C1 segment of cervical spinal cord (tissue), 14 donors: Measurements from ENCODE around the gene HNRNPA0.

ENCODE experiments used
- DNase-seq, 14 donors: peaks; one replicate each; lab custom pipeline; 2025; lab: John Stamatoyannopoulos, UW

HNRNPA0 gene

DNA sequence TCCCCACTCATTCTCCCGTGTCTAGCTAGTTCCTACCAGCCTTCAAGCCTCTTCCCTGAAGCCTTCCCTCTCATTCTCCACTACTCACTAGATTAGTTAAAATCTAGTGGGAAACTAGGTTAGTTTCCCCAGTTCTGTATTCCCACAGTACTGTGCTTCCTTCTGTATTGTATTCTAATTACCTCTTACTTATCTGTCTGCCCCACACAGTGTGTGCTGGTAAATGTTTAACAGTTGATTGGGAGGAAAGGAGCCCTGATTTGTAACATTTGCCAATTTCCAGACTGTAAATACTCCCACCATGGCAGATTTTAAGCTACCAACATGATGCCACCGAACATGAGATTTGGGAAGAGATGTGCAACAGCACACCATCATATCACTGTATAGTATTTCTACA is 26.5 kb downstream of the HNRNPA0 start:
- DNase-seq = no peak

DNA sequence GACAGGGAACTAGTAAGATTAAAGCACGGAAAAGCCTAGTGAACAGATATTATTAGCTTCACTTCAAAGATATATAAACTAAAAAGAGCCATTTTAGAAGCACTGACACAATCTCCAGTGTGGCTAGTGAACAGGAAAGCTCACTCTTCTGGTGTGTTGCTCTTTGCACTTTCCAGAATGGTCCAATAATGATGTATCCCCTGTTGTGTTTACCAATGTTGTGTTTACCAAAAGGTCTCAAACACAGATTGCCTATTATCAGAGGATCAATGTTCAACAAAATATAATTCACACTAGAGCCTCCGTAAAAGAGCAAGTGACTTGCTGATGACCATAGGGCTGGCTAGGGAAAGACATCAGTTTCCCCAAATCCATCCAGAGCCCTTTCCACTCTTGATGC is 29.9 kb downstream of the HNRNPA0 start:
- DNase-seq = no peak

DNA sequence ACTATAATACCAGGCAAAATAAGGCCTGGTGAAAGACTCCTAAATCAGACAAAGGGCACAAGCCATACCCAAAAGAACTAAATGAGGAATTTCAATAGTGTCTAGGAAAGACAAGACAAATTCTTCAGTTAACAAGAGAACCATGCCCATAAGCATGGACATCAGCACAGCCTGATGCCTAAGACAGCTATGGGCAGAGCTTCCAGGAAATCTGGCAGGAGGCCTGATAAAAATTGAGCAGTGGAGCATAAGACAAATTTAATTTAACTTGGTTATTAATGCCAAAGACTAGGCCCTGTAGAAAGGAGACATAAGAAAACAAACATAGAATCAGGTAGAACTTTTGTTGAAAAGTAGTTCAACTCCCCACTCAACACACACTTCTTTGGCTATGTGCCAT is 35.6 kb downstream of the HNRNPA0 start:
- peak in 1 of 14 donors; percentile 88 for DNase-seq

DNA sequence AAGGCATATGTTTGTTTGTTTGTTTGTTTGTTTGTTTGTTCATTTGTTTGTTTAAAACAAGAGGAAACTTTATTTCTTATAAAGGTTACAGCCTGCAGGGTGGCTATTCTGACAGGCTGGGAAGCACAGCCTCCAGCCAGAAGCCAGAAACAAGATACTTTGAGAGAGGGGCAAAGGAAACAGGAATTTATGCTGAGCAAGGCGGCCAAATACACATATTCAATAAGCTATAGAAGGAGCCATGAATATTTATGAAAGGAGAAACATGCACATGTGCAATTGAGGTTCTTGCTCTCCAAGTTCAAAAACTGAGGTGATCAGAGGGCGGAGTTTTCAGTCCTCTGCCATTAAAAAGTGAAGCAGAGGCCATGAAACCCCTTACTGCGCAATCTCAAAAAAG is 37.8 kb downstream of the HNRNPA0 start:
- no peak for DNase-seq

DNA sequence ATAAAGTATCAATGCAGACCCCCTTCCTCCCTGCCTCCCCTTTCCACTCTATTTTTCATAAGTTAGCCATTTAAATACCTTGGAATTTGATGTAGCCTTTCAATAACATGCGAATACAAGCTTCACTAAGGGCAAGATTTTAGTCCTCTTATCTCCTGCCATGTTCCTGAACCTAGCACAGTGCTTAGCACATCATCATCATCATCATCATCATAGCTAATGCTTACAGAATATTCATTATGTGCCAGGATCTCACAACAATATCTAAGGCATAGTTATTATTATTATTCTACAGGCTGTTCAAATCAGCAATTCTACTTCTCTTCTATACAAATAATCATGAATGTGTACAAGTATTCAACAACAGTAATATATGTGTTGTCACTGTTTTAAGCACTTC is 38.7 kb downstream of the HNRNPA0 start:
- DNase-seq = no peak

DNA sequence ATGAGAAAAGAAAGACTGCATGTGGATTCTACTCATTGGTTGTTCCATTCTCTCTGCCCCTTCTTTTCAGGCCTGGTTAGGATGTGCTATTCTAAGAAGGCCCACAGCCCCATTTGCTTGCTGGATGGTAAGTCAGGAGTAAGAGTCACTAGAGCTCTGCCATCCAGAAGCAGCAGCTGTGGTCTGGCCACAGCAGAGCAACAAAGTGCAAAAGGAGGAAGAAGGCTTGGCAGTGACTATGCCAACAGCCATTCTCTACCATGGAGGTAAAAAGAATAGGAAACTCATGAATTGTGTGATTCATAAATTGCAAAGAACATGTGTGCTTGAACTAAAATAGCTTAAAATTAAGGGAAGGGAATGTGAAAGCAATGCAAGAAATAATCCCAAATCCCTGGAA is 39.2 kb downstream of the HNRNPA0 start:
- no peak for DNase-seq

DNA sequence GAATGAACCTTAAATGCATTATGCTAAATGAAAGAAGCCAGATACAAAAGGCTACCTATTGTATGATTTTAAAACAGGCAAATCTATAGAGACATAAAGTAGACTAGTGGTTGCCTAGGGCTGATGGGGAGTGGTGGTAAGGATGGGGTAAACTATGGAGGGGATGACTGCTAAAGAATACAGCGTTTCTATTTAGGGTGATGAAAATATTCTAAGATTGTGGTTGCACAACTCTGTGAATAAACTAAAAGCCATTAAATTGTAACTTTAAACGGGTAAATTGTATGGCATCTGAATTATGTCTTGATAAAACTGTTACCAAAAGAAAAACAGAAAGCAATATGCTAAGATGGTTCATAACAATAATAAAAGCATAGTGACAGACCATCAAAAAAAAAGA is 39.7 kb downstream of the HNRNPA0 start:
- DNase-seq = no peak

DNA sequence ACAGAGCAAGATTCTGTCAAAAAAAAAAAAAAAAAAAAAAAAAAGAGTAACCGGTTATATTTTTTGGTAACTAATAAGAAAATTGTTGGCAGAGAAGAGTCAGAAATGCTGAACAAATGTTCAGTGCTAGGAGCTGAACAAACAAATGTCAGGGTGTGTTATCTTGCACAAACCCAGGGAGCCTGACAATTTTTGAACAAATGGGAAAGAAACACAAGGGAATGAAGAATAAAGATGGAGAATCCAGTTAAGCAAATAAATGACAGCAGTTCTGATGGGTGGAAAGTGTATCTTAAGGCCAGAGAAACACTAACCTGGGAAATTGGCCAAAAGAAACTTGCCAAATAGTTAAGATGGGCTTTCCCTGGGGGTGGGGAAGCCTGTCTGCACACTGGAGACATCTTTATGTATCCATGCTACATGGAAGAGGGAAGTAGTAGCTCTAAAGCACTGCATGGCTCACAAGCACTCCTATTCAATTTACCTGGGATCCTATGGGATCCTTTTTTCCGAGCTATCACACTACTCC is 42.0 kb downstream of the HNRNPA0 start:
- no peak for DNase-seq

DNA sequence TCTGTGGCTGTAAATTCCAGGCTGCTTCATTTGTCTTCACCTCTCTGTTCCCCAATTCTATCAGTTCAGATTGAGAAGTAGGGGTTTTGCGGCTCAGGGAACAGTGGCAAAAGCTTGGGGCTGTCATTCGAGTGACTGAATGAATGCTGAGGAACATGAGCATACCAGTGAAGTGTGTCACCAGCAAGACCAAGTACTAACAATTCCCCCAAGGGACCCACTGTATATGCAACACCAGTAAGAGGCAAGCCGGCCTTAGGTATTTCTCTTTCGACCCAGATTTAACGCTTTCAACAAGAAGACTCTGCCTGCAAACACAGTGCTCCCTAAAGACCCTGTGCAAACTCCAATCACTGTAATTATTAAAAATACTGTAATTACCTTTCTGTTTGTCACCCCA is 44.1 kb downstream of the HNRNPA0 start:
- DNase-seq = no peak

DNA sequence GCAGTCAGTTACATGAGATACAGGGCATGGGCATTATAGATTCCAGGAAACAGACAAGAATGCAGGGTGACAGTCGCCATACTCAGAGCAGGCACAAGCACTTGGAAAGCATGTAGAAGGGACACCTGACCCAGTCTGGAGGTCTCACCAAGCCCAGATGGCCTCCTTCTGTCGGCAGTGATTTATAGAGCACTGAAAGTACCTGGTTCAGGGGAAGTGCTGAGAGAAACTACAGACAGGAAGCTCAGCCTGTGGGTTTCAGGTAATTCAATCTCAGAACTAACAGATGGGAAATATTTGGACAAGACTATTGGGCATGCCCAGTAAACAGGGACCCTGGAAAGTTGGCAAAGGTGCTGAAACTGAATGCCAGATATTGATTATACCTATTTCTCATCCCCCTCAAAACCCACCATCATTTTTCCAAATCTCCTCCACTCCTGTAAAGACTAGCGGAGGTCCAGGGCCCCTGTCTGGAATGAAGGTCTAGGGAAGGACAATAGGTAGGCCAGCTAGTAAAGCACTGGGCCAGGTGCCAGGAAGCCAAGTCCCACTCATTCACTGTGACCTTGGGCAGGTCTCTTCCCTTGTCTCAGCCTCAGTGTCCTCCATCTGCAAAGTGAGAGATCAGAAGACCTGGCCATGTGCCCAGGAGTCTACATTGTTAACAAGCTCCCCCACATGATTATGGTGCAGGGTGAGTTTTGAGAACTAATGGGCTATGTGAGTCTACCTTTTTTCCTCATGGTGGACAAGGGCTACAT is 45.2 kb downstream of the HNRNPA0 start:
- peak in 1 of 14 donors; percentile 87 for DNase-seq

DNA sequence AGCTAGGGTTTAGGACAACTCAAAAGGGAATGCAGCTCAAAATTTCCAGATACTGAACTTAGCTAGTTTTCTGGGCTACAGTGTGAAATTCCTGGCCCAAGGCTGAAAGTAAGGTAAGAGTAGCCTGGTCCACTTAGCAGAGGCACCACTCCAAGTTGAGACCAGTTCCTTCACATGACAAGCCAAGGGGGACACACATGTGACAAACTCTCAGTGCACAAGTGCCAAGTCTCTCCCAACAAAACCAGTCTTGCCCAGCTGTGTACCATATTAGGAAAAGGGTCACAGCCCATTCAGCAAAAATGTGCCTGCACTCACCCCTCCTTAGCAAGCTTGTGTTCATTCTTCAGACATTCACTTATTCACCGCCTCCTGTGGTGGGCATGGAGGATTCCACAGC is 46.1 kb downstream of the HNRNPA0 start:
- no peak for DNase-seq

DNA sequence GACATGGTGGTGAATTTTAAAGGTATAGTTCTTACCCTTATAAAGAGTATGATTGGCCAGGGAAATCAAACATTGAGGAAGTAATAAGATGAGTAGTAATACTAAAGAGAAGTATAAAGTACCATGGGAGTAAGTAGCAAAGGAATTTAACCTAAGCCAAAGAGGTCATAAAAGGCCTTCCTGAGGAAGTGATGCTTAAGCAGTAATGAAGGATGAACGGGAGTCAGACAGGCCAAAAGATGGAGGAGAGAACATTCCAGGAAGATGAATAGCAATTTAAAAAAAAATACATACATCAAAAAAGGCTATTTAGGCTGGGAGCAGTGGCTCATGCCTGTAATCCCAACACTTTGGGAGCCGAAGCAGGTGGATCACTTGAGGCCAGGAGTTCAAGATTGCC is 47.3 kb downstream of the HNRNPA0 start:
- DNase-seq = no peak

DNA sequence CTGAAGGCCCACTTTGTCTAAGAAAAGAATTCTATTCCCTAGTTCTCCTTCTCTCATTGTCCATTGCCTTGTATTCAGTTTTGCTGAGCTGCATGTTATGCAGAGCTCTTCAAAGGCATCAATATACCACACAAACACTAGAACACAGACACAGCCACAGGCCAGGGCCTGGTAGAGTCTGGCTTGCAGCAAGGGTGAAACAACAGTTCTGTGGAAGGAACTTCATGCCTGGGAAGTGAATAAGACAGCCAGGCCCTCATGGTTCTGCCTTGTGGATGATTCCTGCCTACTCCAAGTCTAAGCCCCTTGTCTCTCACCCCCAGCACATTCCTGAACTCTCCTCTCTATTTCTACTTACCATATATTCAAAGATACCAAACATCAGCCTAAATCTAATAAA is 49.1 kb downstream of the HNRNPA0 start:
- no peak for DNase-seq

DNA sequence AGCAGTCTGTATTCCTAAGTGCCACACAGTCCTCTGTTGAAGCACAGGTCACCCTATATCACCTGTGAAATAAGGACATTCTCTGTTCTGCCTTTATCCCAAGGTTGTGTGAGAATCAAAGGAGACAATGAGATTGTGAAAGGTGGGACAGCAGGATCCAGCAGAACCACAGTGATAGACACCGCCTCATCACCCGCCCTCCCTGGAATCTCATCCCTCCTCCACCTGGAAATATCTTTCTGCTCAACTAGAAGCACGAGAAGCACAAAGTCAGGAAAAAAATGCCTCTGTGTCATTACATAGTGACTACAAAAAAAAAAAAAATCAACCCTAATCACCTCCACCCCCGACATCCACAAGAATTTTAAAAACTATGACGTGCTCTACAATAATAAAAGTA is 50.6 kb downstream of the HNRNPA0 start:
- DNase-seq = no peak

DNA sequence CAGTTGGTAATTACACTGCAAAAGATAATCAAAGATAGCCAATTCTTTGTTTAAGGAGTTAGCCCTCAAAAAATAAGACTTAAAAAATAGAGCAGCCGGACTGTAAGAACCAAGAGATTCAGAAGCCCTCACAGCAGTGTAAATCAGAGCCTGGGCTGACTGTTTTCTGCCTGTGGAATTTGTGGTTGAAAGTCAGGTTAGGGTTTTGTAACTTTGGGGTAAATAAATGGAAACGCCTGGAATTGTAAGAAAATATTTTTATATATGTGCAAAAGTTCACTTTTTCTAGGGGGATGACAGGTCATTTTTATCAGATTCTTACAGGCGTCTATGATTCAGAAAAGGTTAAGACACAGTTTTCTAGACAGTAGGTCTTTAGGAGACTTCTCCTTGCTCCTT is 53.9 kb downstream of the HNRNPA0 start:
- DNase-seq = no peak

DNA sequence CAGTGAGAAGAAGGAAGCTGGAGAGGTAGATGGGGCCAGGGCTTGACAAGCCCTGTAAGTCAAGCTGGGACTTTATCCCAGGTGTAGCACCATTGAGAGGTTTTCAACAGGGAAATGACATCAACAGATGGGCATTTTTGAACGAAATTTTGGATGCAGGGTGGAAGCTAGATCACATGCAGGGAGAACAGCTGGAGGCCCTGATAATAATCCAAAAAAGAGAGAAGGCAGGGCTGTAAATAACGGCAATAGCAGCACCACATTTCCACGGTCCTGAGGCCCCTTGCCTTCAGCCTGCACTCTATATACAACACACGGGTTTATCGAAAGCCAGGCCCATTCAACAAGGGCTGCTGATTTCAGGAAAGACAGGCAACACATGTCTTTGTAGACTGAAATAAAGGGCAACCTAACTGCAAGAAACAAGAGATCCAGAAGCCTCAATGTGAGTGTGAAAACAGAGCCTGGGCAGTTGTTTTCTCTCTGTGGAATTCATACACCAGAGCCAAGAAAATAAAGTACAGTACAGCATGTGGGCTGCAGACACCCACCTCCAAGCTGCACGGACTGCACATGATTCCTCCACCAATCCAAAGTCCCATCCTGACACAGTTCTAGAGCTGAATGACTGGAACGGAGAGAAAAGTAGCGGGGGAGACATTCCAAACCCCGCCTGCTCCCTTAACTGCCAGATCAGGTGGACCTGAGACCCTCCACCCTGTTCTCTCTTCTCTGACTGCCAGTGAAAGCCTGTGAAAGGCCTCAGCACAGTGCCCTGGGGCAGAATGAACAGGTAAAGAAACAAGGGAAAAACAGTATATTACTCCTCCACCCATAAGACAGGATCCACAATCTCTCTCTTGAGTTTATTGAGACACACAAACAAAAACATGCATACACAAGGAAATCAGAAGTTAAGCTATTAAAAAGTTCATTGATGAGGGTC is 54.6 kb downstream of the HNRNPA0 start:
- peak in 1 of 14 donors; percentile 78 for DNase-seq

DNA sequence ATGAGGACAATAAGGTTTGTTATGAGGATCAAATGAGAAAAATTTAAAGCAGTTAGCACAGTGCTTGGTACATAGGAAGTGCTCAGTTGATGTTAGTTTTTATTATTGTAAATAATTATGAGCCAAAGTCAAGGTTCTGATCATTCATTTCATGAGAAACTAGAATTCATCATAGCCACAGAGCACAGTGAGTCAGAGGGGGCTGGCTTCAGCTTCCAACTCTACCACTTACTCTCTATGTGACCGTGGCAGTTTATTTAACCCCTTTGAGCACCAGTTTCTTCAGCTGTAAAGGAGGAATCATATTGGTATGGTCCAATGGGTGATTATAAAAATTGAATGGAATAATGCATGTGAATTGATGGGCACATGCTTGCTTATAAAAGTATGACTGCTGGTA is 57.7 kb downstream of the HNRNPA0 start:
- no peak for DNase-seq

DNA sequence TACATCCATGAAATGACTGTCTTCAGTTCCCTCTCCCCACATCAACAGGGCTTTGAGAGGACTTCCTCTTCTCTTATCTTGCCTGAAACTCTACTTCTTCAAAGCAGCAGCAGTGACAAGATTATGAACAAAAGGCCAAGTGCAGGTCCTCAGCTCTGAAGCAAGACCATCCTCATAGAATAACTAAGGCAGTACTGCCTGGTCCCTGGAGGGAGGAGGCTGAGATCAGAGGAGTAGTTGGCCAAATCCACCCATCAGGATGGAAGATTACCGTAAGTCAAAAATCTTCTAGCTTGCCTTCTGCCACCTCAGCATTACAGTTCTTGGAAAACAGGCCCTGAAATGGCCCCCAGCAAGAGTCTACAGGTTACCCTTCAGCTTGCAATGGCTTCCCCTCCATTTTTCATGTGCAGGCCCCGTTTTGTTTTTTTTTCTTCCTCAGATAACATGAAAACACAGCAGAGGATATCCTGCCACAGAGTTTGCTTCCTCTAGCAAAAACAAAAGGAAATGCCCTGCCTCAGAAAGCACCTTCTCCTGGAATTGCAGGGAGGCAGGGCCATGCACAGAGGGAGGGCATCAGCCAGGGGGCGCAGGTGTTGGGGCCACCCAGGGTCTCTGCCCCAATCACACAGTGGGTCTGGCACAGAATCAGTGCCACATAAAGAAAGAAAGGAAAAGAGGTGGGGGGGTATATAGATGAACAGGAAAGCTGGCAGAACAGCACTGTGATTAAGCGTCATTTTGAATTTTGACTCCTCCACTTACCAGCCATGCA is 58.3 kb downstream of the HNRNPA0 start:
- DNase-seq = no peak
